Lower lobe of right lung (tissue), 2 donors: ENCODE results near the gene ATG4D. TPM values are rescaled to one million over a fixed set of nuclear protein-coding genes. Genes with fewer than 3 reads are reported as not detected.

ENCODE experiments used
- ATAC-seq, 2 donors: fragments of 200-7000 bp; cut with Tn5 transposase; one replicate each; pipeline ENCODE4 v1.9.1; 2020 to 2022; ENCODE audit warnings: mild to moderate bottlenecking in 2 of 2, moderate library complexity in 2 of 2
- DNase-seq: peaks from one replicate; pipeline ENCODE4 v3.0.0-alpha.2; 2020
- H3K27ac ChIP-seq: fragments of 200-600 bp; one replicate; pipeline ENCODE4 v1.8.0; 2022
- H3K27me3 ChIP-seq: fragments of 200-600 bp; one replicate; pipeline ENCODE4 v1.8.0; 2022; ENCODE audit warnings: low read depth
- H3K36me3 ChIP-seq: fragments of 200-600 bp; one replicate; pipeline ENCODE4 v1.8.0; 2022; ENCODE audit warnings: mild to moderate bottlenecking
- H3K4me1 ChIP-seq: fragments of 200-600 bp; one replicate; pipeline ENCODE4 v1.8.0; 2022
- H3K4me3 ChIP-seq: fragments of 200-600 bp; one replicate; pipeline ENCODE4 v1.8.0; 2022; ENCODE audit warnings: mild to moderate bottlenecking
- H3K9me3 ChIP-seq: fragments of 200-600 bp; one replicate; pipeline ENCODE4 v1.8.0; 2022
- intact Hi-C: fragments of 100-400 bp; cut with DNase I; formaldehyde crosslinking; loops from one replicate; pipeline ENCODE4 v1.11.0; 2022
- microRNA-seq: library from miRNA; unstranded; fragments of <30 nt; microRNA quantifications from one replicate; pipeline ENCODE4 v1.2.0, GENCODE V29; 2020; ENCODE audit warnings: borderline number of aligned reads
- total RNA-seq: library from RNA; stranded (reverse); fragmentation: NEBNext Ultra II Directional; extraction: Animal tissue kit (Norgen Biotek cat#: 25700); gene quantifications from one replicate; pipeline ENCODE4 v1.2.1, GENCODE V29; 2021
- TF ChIP-seq, protein P1 (sequence below): fragments of 200-600 bp; IDR thresholded peaks from one replicate; pipeline ENCODE4 v1.8.0; 2022; ENCODE audit warnings: antibody characterized with exemption, mild to moderate bottlenecking
- donor health status: DM: no; HTN: yes; CAD: no; lungs with severe emphysema.

ATG4D gene
- total RNA-seq, 1 donor from 2014 or later: 22.9 TPM

DNA sequence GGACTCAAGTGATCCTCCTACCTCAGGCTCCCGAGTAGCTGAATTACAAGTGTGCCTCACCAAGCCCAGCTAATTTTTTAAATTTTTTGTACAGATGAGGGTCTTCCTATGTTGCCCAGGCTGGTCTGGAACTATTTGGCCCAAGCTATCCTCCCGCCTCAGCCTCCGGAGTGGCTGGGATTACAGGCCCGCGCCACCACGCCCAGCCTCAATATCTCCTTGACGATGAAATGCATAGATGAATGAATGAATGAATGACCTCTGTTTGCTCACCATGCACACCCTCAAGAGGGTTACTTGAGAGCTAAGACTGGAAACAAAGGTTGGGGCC, 58.3 kb downstream of the ATG4D start:
- Histone ChIP-seq H3K27me3 (no peaks in the 10 kb centered on the region), H3K4me1 (peaks cover 49% of the 10 kb centered on the region), H3K27ac (no peak overlapping the region), H3K36me3 (no peaks in the 10 kb centered on the region), H3K9me3 (no peaks in the 10 kb centered on the region), H3K4me3 (peak overlapping the region; percentile 99)
- TF ChIP-seq, protein P1, sequence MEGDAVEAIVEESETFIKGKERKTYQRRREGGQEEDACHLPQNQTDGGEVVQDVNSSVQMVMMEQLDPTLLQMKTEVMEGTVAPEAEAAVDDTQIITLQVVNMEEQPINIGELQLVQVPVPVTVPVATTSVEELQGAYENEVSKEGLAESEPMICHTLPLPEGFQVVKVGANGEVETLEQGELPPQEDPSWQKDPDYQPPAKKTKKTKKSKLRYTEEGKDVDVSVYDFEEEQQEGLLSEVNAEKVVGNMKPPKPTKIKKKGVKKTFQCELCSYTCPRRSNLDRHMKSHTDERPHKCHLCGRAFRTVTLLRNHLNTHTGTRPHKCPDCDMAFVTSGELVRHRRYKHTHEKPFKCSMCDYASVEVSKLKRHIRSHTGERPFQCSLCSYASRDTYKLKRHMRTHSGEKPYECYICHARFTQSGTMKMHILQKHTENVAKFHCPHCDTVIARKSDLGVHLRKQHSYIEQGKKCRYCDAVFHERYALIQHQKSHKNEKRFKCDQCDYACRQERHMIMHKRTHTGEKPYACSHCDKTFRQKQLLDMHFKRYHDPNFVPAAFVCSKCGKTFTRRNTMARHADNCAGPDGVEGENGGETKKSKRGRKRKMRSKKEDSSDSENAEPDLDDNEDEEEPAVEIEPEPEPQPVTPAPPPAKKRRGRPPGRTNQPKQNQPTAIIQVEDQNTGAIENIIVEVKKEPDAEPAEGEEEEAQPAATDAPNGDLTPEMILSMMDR: no peak
- ATAC-seq (no peak), DNase-seq (no peak)
- intact Hi-C loops: no loop called here

DNA sequence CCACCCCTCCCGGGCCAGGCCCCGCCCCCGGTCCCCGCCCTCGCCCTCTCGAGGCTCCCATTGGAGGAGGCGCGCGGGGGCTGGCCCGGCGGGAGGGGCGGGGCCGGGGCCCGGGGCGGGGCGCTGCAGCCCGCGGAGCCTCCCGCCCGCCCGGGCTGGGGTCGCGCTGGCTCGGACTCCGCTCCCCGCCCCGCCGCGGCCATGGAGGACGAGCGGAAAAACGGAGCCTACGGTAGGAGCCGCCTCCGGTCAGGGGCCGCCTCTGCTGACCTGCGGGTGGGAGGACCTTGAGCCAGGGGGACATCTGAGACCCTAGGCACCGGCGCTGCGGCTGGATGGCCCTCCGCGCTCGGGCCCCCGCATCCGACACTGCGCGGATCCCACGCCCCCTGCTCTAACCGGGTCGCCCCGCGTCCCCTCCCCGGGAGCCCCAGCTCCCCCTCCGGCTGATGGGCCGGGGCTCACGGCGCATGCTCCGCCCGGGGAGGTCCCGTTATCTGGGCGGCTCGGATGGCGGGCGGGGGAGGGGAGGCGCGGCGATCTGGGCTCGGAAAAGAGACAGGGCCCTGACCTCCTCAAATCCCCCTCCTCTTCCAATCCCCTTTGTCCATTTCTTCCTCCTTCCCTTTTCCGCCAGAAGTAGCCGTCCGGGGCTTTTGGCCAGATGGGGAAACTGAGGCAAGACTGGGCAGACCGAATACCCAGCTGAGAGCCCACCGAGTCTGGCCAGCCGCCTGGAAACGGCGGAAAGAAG, 58.8 kb downstream of the ATG4D start:
- ATAC-seq (peak; percentile 95 to 96), DNase-seq (peak; percentile 88)
- Histone ChIP-seq H3K4me1 (peaks cover 44% of the 10 kb centered on the region), H3K4me3 (peak overlapping the region; percentile 99), H3K9me3 (no peaks in the 10 kb centered on the region), H3K36me3 (no peaks in the 10 kb centered on the region), H3K27ac (peak overlapping the region; percentile 96), H3K27me3 (no peaks in the 10 kb centered on the region)
- TF ChIP-seq, protein P1: no peak
- intact Hi-C loops: no loop called here

Small RNAs within 50 kb of the gene (microRNA-seq; reads per million reads assigned to microRNA genes)
- not detected for gene MIR1238

Other genes starting within 250 kb of the ATG4D start
- gene ZGLP1, start 234.1 kb upstream of the ATG4D start, total RNA-seq: 6.2 TPM
- 16.8 TPM for gene FDX2, start 227.9 kb upstream of the ATG4D start, total RNA-seq
- 29.6 TPM for gene RAVER1, start 210.4 kb upstream of the ATG4D start, total RNA-seq
- gene ICAM3, start 204.3 kb upstream of the ATG4D start, total RNA-seq: 33.0 TPM
- 164 TPM for gene TYK2, start 163.3 kb upstream of the ATG4D start, total RNA-seq
- 154 TPM for gene CDC37, start 140.4 kb upstream of the ATG4D start, total RNA-seq
- gene PDE4A, start 123.4 kb upstream of the ATG4D start, total RNA-seq: 35.9 TPM
- 67.5 TPM for gene KEAP1, start 40.5 kb upstream of the ATG4D start, total RNA-seq
- gene S1PR5, start 26.5 kb upstream of the ATG4D start, total RNA-seq: 2.4 TPM
- gene KRI1, start 22.1 kb downstream of the ATG4D start, total RNA-seq: 25.2 TPM
- 13.1 TPM for gene CDKN2D, start 25.1 kb downstream of the ATG4D start, total RNA-seq
- 36.9 TPM for gene AP1M2, start 43.4 kb downstream of the ATG4D start, total RNA-seq
- 256 TPM for gene SLC44A2, start 81.6 kb downstream of the ATG4D start, total RNA-seq
- 175 TPM for gene ILF3, start 110.4 kb downstream of the ATG4D start, total RNA-seq
- gene QTRT1, start 157.5 kb downstream of the ATG4D start, total RNA-seq: 29.7 TPM
- gene DNM2, start 174.2 kb downstream of the ATG4D start, total RNA-seq: 282 TPM